ENCODE data around the gene MPV17.

GRCh38 chr2:27356382-27357181 is 33.7 kb upstream of the MPV17 start, which contains the start of gene GTF3C2:
- TF ChIP-seq E4F1 (CRISPR knock-in tag; IDR thresholded peaks at IDR 0.05; ENCODE audit: borderline replicate concordance) (no peak), FOSL1 (tag; conservative IDR thresholded peaks at IDR 0.05) (peak; percentile 71), POLR2A (conservative IDR thresholded peaks at IDR 0.05) (peak; percentile 88), SP1 (CRISPR knock-in tag; IDR thresholded peaks at IDR 0.05) (peak; percentile 76), POLR2AphosphoS5 (IDR thresholded peaks at IDR 0.05; ENCODE audit: control insufficient read depth, insufficient read depth, low read depth, low read length) (peak; percentile 48), NFIC (IDR thresholded peaks at IDR 0.05) (no peak; the same call in 1 of the 2 replicates), ETV6 (IDR thresholded peaks at IDR 0.05; ENCODE audit: borderline replicate concordance in 1 of 2, low read depth in 2 of 2, low read length in 1 of 2) (no peak; a peak in 1 of 4 replicates), ETV6 (CRISPR knock-in tag; IDR thresholded peaks at IDR 0.05; ENCODE audit: borderline replicate concordance) (no peak), FOXA1 (IDR thresholded peaks at IDR 0.05; ENCODE audit: borderline replicate concordance) (no peak), MYC (IDR thresholded peaks at IDR 0.05; ENCODE audit: low read depth, low read length) (peak; percentile 98), MYC (CRISPR knock-in tag; IDR thresholded peaks at IDR 0.05; ENCODE audit: borderline replicate concordance, low read depth) (peak; percentile 81; the same call in 1 of the 2 replicates), XRCC5 (IDR thresholded peaks at IDR 0.05; ENCODE audit: low read depth, low read length) (no peak), SMARCC2 (IDR thresholded peaks at IDR 0.05; ENCODE audit: low read depth) (no peak), JUNB (CRISPR knock-in tag; conservative IDR thresholded peaks at IDR 0.05) (no peak), HDAC3 (IDR thresholded peaks at IDR 0.05; ENCODE audit: borderline replicate concordance, partially characterized antibody) (peak; percentile 97)
- TF ChIP-seq, protein P1, sequence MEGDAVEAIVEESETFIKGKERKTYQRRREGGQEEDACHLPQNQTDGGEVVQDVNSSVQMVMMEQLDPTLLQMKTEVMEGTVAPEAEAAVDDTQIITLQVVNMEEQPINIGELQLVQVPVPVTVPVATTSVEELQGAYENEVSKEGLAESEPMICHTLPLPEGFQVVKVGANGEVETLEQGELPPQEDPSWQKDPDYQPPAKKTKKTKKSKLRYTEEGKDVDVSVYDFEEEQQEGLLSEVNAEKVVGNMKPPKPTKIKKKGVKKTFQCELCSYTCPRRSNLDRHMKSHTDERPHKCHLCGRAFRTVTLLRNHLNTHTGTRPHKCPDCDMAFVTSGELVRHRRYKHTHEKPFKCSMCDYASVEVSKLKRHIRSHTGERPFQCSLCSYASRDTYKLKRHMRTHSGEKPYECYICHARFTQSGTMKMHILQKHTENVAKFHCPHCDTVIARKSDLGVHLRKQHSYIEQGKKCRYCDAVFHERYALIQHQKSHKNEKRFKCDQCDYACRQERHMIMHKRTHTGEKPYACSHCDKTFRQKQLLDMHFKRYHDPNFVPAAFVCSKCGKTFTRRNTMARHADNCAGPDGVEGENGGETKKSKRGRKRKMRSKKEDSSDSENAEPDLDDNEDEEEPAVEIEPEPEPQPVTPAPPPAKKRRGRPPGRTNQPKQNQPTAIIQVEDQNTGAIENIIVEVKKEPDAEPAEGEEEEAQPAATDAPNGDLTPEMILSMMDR (IDR thresholded peaks at IDR 0.05 in 2 of 3, conservative IDR thresholded peaks at IDR 0.05 in 1 of 3; ENCODE audit: insufficient read depth in 2 of 3, low read depth in 1 of 3, low read length in 3 of 3), result no peak

All from K562 (cell line).